ENCODE data around the gene C11orf98.

The C11orf98 gene

GRCh38 chr11:62712276-62712812, 47.3 kb upstream of the C11orf98 start:
- H3K4me2 ChIP-seq (ENCODE audit: low read length): no peak overlapping the region

GRCh38 chr11:62710001-62710345, 45.0 kb upstream of the C11orf98 start:
- H3K9me3 ChIP-seq (ENCODE audit: control insufficient read depth, insufficient read depth, low read length): no peaks in the 10 kb centered on the region
- H3K4me3 ChIP-seq (ENCODE audit: low read length): peak overlapping the region; percentile 72
- no peaks in the 10 kb centered on the region for H4K20me1 ChIP-seq (ENCODE audit: control insufficient read depth, insufficient read depth, low read depth, low read length)
- H3K79me2 ChIP-seq (ENCODE audit: control insufficient read depth, low read length): peaks cover 21% of the 10 kb centered on the region
- no peak for TF ChIP-seq EZH2phosphoT487 (IDR thresholded peaks at IDR 0.05; ENCODE audit: borderline replicate concordance, low read length)
- TF ChIP-seq CTCF (IDR thresholded peaks at IDR 0.05; ENCODE audit: low read depth, low read length, poor library complexity, severe bottlenecking): no peak
- H3K9me2 ChIP-seq (replicated peaks; ENCODE audit: control insufficient read depth, low read length): no peaks in the 10 kb centered on the region
- H3F3A ChIP-seq (ENCODE audit: control insufficient read depth, insufficient read depth): peaks cover 52% of the 10 kb centered on the region
- no peaks in the 10 kb centered on the region for H3K27me3 ChIP-seq (ENCODE audit: control insufficient read depth, low read length)
- peak overlapping the region; percentile 84 for H3K27ac ChIP-seq (ENCODE audit: low read depth, low read length)
- peaks cover 70% of the 10 kb centered on the region for H3K36me3 ChIP-seq (ENCODE audit: control insufficient read depth, low read length)
- H3K4me1 ChIP-seq (ENCODE audit: control insufficient read depth, low read length): peaks cover 49% of the 10 kb centered on the region
- H3K4me2 ChIP-seq (ENCODE audit: low read length): peak overlapping the region; percentile 99

More at GRCh38 chr11:62712276-62712812, 47.3 kb upstream of the C11orf98 start:
- TF ChIP-seq CTCF (IDR thresholded peaks at IDR 0.05; ENCODE audit: low read depth, low read length, poor library complexity, severe bottlenecking) (no peak), EZH2phosphoT487 (IDR thresholded peaks at IDR 0.05; ENCODE audit: borderline replicate concordance, low read length) (no peak)
- H3K27ac ChIP-seq (ENCODE audit: low read depth, low read length): peak overlapping the region; percentile 5; the same call in 1 of the 2 replicates
- H3K9me2 ChIP-seq (replicated peaks; ENCODE audit: control insufficient read depth, low read length): no peaks in the 10 kb centered on the region
- H4K20me1 ChIP-seq (ENCODE audit: control insufficient read depth, insufficient read depth, low read depth, low read length): no peaks in the 10 kb centered on the region
- peaks cover 26% of the 10 kb centered on the region for H3K79me2 ChIP-seq (ENCODE audit: control insufficient read depth, low read length)
- H3K36me3 ChIP-seq (ENCODE audit: control insufficient read depth, low read length): peaks cover 78% of the 10 kb centered on the region
- peaks cover 61% of the 10 kb centered on the region for H3F3A ChIP-seq (ENCODE audit: control insufficient read depth, insufficient read depth)
- H3K9me3 ChIP-seq (ENCODE audit: control insufficient read depth, insufficient read depth, low read length): no peaks in the 10 kb centered on the region
- H3K27me3 ChIP-seq (ENCODE audit: control insufficient read depth, low read length): no peaks in the 10 kb centered on the region
- H3K4me1 ChIP-seq (ENCODE audit: control insufficient read depth, low read length): peaks cover 29% of the 10 kb centered on the region
- H3K4me3 ChIP-seq (ENCODE audit: low read length): no peak overlapping the region

GRCh38 chr11:62709247-62710000, 44.4 kb upstream of the C11orf98 start:
- no peaks in the 10 kb centered on the region for H3K9me2 ChIP-seq (replicated peaks; ENCODE audit: control insufficient read depth, low read length)
- peaks cover 50% of the 10 kb centered on the region for H3F3A ChIP-seq (ENCODE audit: control insufficient read depth, insufficient read depth)

More at GRCh38 chr11:62709247-62710000, 44.4 kb upstream of the C11orf98 start:
- H3K36me3 ChIP-seq (ENCODE audit: control insufficient read depth, low read length): peaks cover 70% of the 10 kb centered on the region
- peaks cover 18% of the 10 kb centered on the region for H3K79me2 ChIP-seq (ENCODE audit: control insufficient read depth, low read length)
- H3K4me3 ChIP-seq (ENCODE audit: low read length): peak overlapping the region; percentile 72
- no peaks in the 10 kb centered on the region for H3K27me3 ChIP-seq (ENCODE audit: control insufficient read depth, low read length)
- peaks cover 49% of the 10 kb centered on the region for H3K4me1 ChIP-seq (ENCODE audit: control insufficient read depth, low read length)
- peak overlapping the region; percentile 99 for H3K4me2 ChIP-seq (ENCODE audit: low read length)
- no peaks in the 10 kb centered on the region for H3K9me3 ChIP-seq (ENCODE audit: control insufficient read depth, insufficient read depth, low read length)
- H4K20me1 ChIP-seq (ENCODE audit: control insufficient read depth, insufficient read depth, low read depth, low read length): no peaks in the 10 kb centered on the region
- H3K27ac ChIP-seq (ENCODE audit: low read depth, low read length): peak overlapping the region; percentile 84
- TF ChIP-seq EZH2phosphoT487 (IDR thresholded peaks at IDR 0.05; ENCODE audit: borderline replicate concordance, low read length) (no peak), CTCF (IDR thresholded peaks at IDR 0.05; ENCODE audit: low read depth, low read length, poor library complexity, severe bottlenecking) (no peak)
